HepG2 (cell line): ENCODE measurements around the gene TANC1. TPM values are rescaled to one million over a fixed set of nuclear protein-coding genes. Genes with fewer than 3 reads are reported as not detected.
A peak's percentile ranks its signal among the peaks of the same experiment; 100 is the strongest.

ENCODE experiments used
- BCL6 ChIP-seq: IDR thresholded peaks from 2 replicates; pipeline ENCODE4 v1.6.1; 2016; ENCODE audit warnings: missing genetic modification reagents, missing compliant biosample characterization
- DPF2 ChIP-seq: sonication (generic); formaldehyde crosslinking; IDR thresholded peaks from 2 replicates; pipeline ENCODE4 v1.4.0; 2020; ENCODE audit warnings: mild to moderate bottlenecking, low read depth, missing genetic modification reagents, borderline replicate concordance
- ETV5 ChIP-seq: IDR thresholded peaks from 2 replicates; pipeline ENCODE4 v1.6.1; 2018; ENCODE audit warnings: missing biosample characterization, missing genetic modification reagents, inconsistent platforms, borderline replicate concordance
- FOXA1 ChIP-seq, 2 experiments: fragments of 450-650 bp in 1 of 2; sonication (generic) in 1 of 2; formaldehyde crosslinking in 1 of 2; IDR thresholded peaks; 2 replicates each; pipeline versions ENCODE4 v1.4.0 to v1.6.1; 2016 to 2020; ENCODE audit warnings: missing genetic modification reagents in 1 of 2
- FOXA3 ChIP-seq: IDR thresholded peaks from 2 replicates; pipeline ENCODE4 v1.6.1; 2016; ENCODE audit warnings: missing genetic modification reagents, missing compliant biosample characterization
- GATAD2A ChIP-seq: IDR thresholded peaks from 2 replicates; pipeline ENCODE4 v1.6.1; 2016
- GTF2F1 ChIP-seq: fragments of 150-350 bp; IDR thresholded peaks from 2 replicates; pipeline ENCODE4 v1.6.1; 2014; ENCODE audit warnings: low read length
- HOXA5 ChIP-seq: sonication (generic); formaldehyde crosslinking; IDR thresholded peaks from 2 replicates; pipeline ENCODE4 v1.4.0; 2020; ENCODE audit warnings: missing genetic modification reagents
- ISL2 ChIP-seq: sonication (generic); formaldehyde crosslinking; IDR thresholded peaks from 2 replicates; pipeline ENCODE4 v1.5.0; 2020; ENCODE audit warnings: missing genetic modification reagents
- KAT8 ChIP-seq: IDR thresholded peaks from 2 replicates; pipeline ENCODE4 v1.6.1; 2016; ENCODE audit warnings: missing genetic modification reagents, missing compliant biosample characterization
- NCOA2 ChIP-seq: sonication (generic); formaldehyde crosslinking; IDR thresholded peaks from 2 replicates; pipeline ENCODE4 v1.8.0; 2022; ENCODE audit warnings: inconsistent platforms
- NFYB ChIP-seq: sonication (generic); formaldehyde crosslinking; IDR thresholded peaks from 2 replicates; pipeline ENCODE4 v1.4.0; 2020; ENCODE audit warnings: missing genetic modification reagents
- POGZ ChIP-seq: sonication (generic); formaldehyde crosslinking; IDR thresholded peaks from 2 replicates; pipeline ENCODE4 v1.4.0; 2020; ENCODE audit warnings: mild to moderate bottlenecking, missing genetic modification reagents
- POLR2G ChIP-seq: fragments of 200-400 bp; formaldehyde crosslinking; IDR thresholded peaks from 2 replicates; pipeline ENCODE4 v1.6.1; 2018; ENCODE audit warnings: mild to moderate bottlenecking, low read depth, low read length, moderate library complexity
- RBFOX2 ChIP-seq: fragments of 200-400 bp; formaldehyde crosslinking; IDR thresholded peaks from 2 replicates; pipeline ENCODE4 v1.6.1; 2017; ENCODE audit warnings: low read depth, mild to moderate bottlenecking, low read length
- SOX5 ChIP-seq: IDR thresholded peaks from 2 replicates; pipeline ENCODE4 v1.6.1; 2016; ENCODE audit warnings: borderline replicate concordance
- SP5 ChIP-seq: IDR thresholded peaks from 2 replicates; pipeline ENCODE4 v1.6.1; 2016; ENCODE audit warnings: low read depth, borderline replicate concordance
- ZNF703 ChIP-seq: sonication (generic); formaldehyde crosslinking; IDR thresholded peaks from 2 replicates; pipeline ENCODE4 v1.5.1; 2020; ENCODE audit warnings: missing genetic modification reagents, mild to moderate bottlenecking, moderate library complexity, borderline replicate concordance
- polyA plus RNA-seq, 8 experiments: library from polyadenylated mRNA; depleted of rRNA in 3 of 8; stranded (reverse) in 7 of 8; unstranded in 1 of 8; fragments of >200 nt; fragmentation: Illumina TruSeq in 4 of 8; extraction: Trizol in 4 of 8; gene quantifications; 2 replicates each; pipeline versions ENCODE4 v1.2.1 to v1.2.3, GENCODE V29; 2011 to 2016; ENCODE audit warnings: low read depth in 4 of 8, missing spikeins in 1 of 8, mixed read lengths in 1 of 8; ENCODE audit not compliant: insufficient read depth in 1 of 8
- total RNA-seq, 5 experiments: library from RNA; depleted of rRNA; stranded (reverse); fragments of >200 nt; fragmentation: Illumina TruSeq; extraction: Trizol; gene quantifications; 2 replicates each; pipeline ENCODE4 v1.2.3, GENCODE V29; 2016; ENCODE audit warnings: low read depth in 1 of 5
- TF ChIP-seq, protein P1 (sequence below), 2 experiments: fragments of 450-650 bp in 1 of 2; sonication (generic) in 1 of 2; formaldehyde crosslinking; IDR thresholded peaks; 2 replicates each; pipeline versions ENCODE4 v1.5.0 to v1.8.0; 2020 to 2022; ENCODE audit warnings: mild to moderate bottlenecking in 1 of 2, missing genetic modification reagents in 1 of 2
- TF ChIP-seq, protein P2 (sequence below): sonication (generic); formaldehyde crosslinking; IDR thresholded peaks from 2 replicates; pipeline ENCODE4 v1.4.0; 2020; ENCODE audit warnings: missing genetic modification reagents
- TF ChIP-seq, protein P3 (sequence below): IDR thresholded peaks from 2 replicates; pipeline ENCODE4 v1.4.0; 2020; ENCODE audit warnings: mild to moderate bottlenecking, missing genetic modification reagents
- TF ChIP-seq, protein P4 (sequence below): sonication (generic); formaldehyde crosslinking; IDR thresholded peaks from 2 replicates; pipeline ENCODE4 v1.9.0; 2022; ENCODE audit warnings: missing genetic modification reagents, mild to moderate bottlenecking, borderline replicate concordance

The TANC1 gene
- total and polyA plus RNA-seq, 2 of the 13 experiments (the other 11 are each of a cell fraction or from before 2014, with no cell fraction given): 2.3 to 5.6 TPM

DNA sequence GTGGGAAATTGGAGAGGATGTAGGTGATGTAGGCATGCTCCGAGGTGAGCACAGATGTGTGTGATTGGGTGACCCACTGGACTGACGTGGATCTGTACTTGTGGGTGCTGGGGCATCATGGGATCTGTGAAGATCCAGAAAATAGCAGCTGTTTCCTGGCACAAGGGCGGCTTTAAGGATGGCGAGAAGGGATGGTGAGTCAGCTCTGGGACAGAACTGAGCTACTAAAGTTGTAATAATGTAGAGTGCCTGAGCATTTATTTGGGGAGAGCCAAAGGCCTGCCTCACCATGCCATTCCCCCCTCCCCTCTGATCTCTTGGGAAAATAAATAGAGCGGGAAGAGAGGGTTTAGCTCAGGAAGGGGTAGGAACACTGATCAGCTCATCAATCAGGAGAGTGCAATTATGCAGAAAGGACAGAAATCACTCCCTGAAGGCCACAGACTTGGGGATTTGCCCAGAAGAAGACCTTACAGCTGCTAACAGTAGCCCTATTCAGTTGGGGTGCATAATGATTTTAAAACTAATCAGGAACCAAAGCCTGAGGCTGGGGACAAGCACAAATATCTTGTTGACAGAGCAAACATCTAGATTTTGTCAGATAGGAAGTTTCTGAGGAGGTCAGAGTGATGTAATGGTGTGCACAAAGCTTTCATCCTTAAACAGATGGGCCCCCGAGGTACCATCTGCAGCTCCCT is 30.3 kb downstream of the TANC1 start (continued):
- TF ChIP-seq, protein P1, sequence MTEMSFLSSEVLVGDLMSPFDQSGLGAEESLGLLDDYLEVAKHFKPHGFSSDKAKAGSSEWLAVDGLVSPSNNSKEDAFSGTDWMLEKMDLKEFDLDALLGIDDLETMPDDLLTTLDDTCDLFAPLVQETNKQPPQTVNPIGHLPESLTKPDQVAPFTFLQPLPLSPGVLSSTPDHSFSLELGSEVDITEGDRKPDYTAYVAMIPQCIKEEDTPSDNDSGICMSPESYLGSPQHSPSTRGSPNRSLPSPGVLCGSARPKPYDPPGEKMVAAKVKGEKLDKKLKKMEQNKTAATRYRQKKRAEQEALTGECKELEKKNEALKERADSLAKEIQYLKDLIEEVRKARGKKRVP (CRISPR knock-in tag; IDR thresholded peaks at IDR 0.05): peak in 1 of 2 experiments; percentile 84; a peak in 2 of 4 replicates
- TF ChIP-seq SOX5 (CRISPR knock-in tag) (peak; percentile 47; the same call in 1 of the 2 replicates), GATAD2A (0 out of 2 replicates have a peak, but pooled peaks have one; percentile 58), HOXA5 (CRISPR knock-in tag) (0 out of 2 replicates have a peak, but pooled peaks have one; percentile 50), RBFOX2 (no peak), ETV5 (CRISPR knock-in tag) (peak; percentile 61), GTF2F1 (no peak), ISL2 (CRISPR knock-in tag) (peak; percentile 95), SP5 (CRISPR knock-in tag) (0 out of 2 replicates have a peak, but pooled peaks have one; percentile 11), FOXA3 (CRISPR knock-in tag) (peak; percentile 92), NFYB (CRISPR knock-in tag) (0 out of 2 replicates have a peak, but pooled peaks have one; percentile 6), ZNF703 (CRISPR knock-in tag) (0 out of 2 replicates have a peak, but pooled peaks have one; percentile 41), DPF2 (CRISPR knock-in tag) (0 out of 2 replicates have a peak, but pooled peaks have one; percentile 58), POLR2G (no peak), NCOA2 (CRISPR knock-in tag) (peak; percentile 82; the same call in 1 of the 2 replicates), POGZ (0 out of 2 replicates have a peak, but pooled peaks have one; percentile 11), FOXA1 (IDR thresholded peaks at IDR 0.05) (no peak), FOXA1 (CRISPR knock-in tag; IDR thresholded peaks at IDR 0.05) (peak; percentile 92), KAT8 (CRISPR knock-in tag) (0 out of 2 replicates have a peak, but pooled peaks have one; percentile 23), BCL6 (CRISPR knock-in tag) (peak; percentile 30; the same call in 1 of the 2 replicates)
- TF ChIP-seq, protein P2, sequence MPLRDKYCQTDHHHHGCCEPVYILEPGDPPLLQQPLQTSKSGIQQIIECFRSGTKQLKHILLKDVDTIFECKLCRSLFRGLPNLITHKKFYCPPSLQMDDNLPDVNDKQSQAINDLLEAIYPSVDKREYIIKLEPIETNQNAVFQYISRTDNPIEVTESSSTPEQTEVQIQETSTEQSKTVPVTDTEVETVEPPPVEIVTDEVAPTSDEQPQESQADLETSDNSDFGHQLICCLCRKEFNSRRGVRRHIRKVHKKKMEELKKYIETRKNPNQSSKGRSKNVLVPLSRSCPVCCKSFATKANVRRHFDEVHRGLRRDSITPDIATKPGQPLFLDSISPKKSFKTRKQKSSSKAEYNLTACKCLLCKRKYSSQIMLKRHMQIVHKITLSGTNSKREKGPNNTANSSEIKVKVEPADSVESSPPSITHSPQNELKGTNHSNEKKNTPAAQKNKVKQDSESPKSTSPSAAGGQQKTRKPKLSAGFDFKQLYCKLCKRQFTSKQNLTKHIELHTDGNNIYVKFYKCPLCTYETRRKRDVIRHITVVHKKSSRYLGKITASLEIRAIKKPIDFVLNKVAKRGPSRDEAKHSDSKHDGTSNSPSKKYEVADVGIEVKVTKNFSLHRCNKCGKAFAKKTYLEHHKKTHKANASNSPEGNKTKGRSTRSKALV (CRISPR knock-in tag): 0 out of 2 replicates have a peak, but pooled peaks have one; percentile 26
- TF ChIP-seq, protein P3, sequence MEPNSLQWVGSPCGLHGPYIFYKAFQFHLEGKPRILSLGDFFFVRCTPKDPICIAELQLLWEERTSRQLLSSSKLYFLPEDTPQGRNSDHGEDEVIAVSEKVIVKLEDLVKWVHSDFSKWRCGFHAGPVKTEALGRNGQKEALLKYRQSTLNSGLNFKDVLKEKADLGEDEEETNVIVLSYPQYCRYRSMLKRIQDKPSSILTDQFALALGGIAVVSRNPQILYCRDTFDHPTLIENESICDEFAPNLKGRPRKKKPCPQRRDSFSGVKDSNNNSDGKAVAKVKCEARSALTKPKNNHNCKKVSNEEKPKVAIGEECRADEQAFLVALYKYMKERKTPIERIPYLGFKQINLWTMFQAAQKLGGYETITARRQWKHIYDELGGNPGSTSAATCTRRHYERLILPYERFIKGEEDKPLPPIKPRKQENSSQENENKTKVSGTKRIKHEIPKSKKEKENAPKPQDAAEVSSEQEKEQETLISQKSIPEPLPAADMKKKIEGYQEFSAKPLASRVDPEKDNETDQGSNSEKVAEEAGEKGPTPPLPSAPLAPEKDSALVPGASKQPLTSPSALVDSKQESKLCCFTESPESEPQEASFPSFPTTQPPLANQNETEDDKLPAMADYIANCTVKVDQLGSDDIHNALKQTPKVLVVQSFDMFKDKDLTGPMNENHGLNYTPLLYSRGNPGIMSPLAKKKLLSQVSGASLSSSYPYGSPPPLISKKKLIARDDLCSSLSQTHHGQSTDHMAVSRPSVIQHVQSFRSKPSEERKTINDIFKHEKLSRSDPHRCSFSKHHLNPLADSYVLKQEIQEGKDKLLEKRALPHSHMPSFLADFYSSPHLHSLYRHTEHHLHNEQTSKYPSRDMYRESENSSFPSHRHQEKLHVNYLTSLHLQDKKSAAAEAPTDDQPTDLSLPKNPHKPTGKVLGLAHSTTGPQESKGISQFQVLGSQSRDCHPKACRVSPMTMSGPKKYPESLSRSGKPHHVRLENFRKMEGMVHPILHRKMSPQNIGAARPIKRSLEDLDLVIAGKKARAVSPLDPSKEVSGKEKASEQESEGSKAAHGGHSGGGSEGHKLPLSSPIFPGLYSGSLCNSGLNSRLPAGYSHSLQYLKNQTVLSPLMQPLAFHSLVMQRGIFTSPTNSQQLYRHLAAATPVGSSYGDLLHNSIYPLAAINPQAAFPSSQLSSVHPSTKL (CRISPR knock-in tag): peak; percentile 62
- TF ChIP-seq, protein P4, sequence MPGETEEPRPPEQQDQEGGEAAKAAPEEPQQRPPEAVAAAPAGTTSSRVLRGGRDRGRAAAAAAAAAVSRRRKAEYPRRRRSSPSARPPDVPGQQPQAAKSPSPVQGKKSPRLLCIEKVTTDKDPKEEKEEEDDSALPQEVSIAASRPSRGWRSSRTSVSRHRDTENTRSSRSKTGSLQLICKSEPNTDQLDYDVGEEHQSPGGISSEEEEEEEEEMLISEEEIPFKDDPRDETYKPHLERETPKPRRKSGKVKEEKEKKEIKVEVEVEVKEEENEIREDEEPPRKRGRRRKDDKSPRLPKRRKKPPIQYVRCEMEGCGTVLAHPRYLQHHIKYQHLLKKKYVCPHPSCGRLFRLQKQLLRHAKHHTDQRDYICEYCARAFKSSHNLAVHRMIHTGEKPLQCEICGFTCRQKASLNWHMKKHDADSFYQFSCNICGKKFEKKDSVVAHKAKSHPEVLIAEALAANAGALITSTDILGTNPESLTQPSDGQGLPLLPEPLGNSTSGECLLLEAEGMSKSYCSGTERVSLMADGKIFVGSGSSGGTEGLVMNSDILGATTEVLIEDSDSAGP (CRISPR knock-in tag): no peak
